Measurements from ENCODE around the gene DACT2.
A peak's percentile ranks its signal among the peaks of the same experiment; 100 is the strongest.

Gene DACT2

GRCh38 chr6:168301648-168302398, 17.8 kb downstream of the DACT2 start:
- no peak for DNase-seq (ENCODE audit: low read depth, low spot score)
- H3K36me3 ChIP-seq (ENCODE audit: insufficient read depth, insufficient read length, low read length) = no peaks in the 10 kb centered on the region
- peaks cover 14% of the 10 kb centered on the region for H3K4me1 ChIP-seq (ENCODE audit: insufficient read depth, insufficient read length)
- H3K9me3 ChIP-seq (ENCODE audit: insufficient read depth, low read length) = no peaks in the 10 kb centered on the region
- peak overlapping the region; percentile 18 for H3K4me3 ChIP-seq (ENCODE audit: insufficient read length, low read depth)
- no peak for TF ChIP-seq ZNF274 (IDR thresholded peaks at IDR 0.05; ENCODE audit: low read depth, low read length)
- no peak for TF ChIP-seq YY1 (IDR thresholded peaks at IDR 0.05; ENCODE audit: insufficient read depth, insufficient read length)
- TF ChIP-seq SUZ12 (IDR thresholded peaks at IDR 0.05; ENCODE audit: extremely low read depth, insufficient read depth, insufficient read length) = no peak
- H3K9ac ChIP-seq (ENCODE audit: insufficient read length, low read depth) = peak overlapping the region; percentile 64
- H3K27me3 ChIP-seq (ENCODE audit: insufficient read depth, insufficient read length) = peaks cover 27% of the 10 kb centered on the region

GRCh38 chr6:168300975-168301647, 18.5 kb downstream of the DACT2 start:
- TF ChIP-seq ZNF274 (IDR thresholded peaks at IDR 0.05; ENCODE audit: low read depth, low read length) (no peak), YY1 (IDR thresholded peaks at IDR 0.05; ENCODE audit: insufficient read depth, insufficient read length) (no peak), SUZ12 (IDR thresholded peaks at IDR 0.05; ENCODE audit: extremely low read depth, insufficient read depth, insufficient read length) (no peak)
- H3K27me3 ChIP-seq (ENCODE audit: insufficient read depth, insufficient read length) = peaks cover 27% of the 10 kb centered on the region
- peaks cover 14% of the 10 kb centered on the region for H3K4me1 ChIP-seq (ENCODE audit: insufficient read depth, insufficient read length)
- H3K9me3 ChIP-seq (ENCODE audit: insufficient read depth, low read length) = no peaks in the 10 kb centered on the region
- no peak for DNase-seq (ENCODE audit: low read depth, low spot score)
- no peak overlapping the region for H3K4me3 ChIP-seq (ENCODE audit: insufficient read length, low read depth)
- no peak overlapping the region for H3K9ac ChIP-seq (ENCODE audit: insufficient read length, low read depth)
- H3K36me3 ChIP-seq (ENCODE audit: insufficient read depth, insufficient read length, low read length) = no peaks in the 10 kb centered on the region

GRCh38 chr6:168299541-168300511, 19.8 kb downstream of the DACT2 start:
- Histone ChIP-seq H3K9me3 (ENCODE audit: insufficient read depth, low read length) (no peaks in the 10 kb centered on the region), H3K27me3 (ENCODE audit: insufficient read depth, insufficient read length) (peaks cover 27% of the 10 kb centered on the region), H3K36me3 (ENCODE audit: insufficient read depth, insufficient read length, low read length) (no peaks in the 10 kb centered on the region), H3K9ac (ENCODE audit: insufficient read length, low read depth) (no peak overlapping the region), H3K4me3 (ENCODE audit: insufficient read length, low read depth) (no peak overlapping the region), H3K4me1 (ENCODE audit: insufficient read depth, insufficient read length) (peaks cover 10% of the 10 kb centered on the region)
- DNase-seq (ENCODE audit: low read depth, low spot score) = no peak
- TF ChIP-seq ZNF274 (IDR thresholded peaks at IDR 0.05; ENCODE audit: low read depth, low read length) (no peak), YY1 (IDR thresholded peaks at IDR 0.05; ENCODE audit: insufficient read depth, insufficient read length) (no peak), SUZ12 (IDR thresholded peaks at IDR 0.05; ENCODE audit: extremely low read depth, insufficient read depth, insufficient read length) (no peak)

GRCh38 chr6:168297643-168298042, 21.9 kb downstream of the DACT2 start:
- Histone ChIP-seq H3K27me3 (ENCODE audit: insufficient read depth, insufficient read length) (peaks cover 27% of the 10 kb centered on the region), H3K4me1 (ENCODE audit: insufficient read depth, insufficient read length) (peaks cover 5% of the 10 kb centered on the region), H3K4me3 (ENCODE audit: insufficient read length, low read depth) (no peak overlapping the region), H3K9me3 (ENCODE audit: insufficient read depth, low read length) (no peaks in the 10 kb centered on the region), H3K36me3 (ENCODE audit: insufficient read depth, insufficient read length, low read length) (no peaks in the 10 kb centered on the region), H3K9ac (ENCODE audit: insufficient read length, low read depth) (no peak overlapping the region)
- TF ChIP-seq SUZ12 (IDR thresholded peaks at IDR 0.05; ENCODE audit: extremely low read depth, insufficient read depth, insufficient read length) = no peak
- no peak for TF ChIP-seq YY1 (IDR thresholded peaks at IDR 0.05; ENCODE audit: insufficient read depth, insufficient read length)
- TF ChIP-seq ZNF274 (IDR thresholded peaks at IDR 0.05; ENCODE audit: low read depth, low read length) = no peak
- DNase-seq (ENCODE audit: low read depth, low spot score) = no peak

DNA sequence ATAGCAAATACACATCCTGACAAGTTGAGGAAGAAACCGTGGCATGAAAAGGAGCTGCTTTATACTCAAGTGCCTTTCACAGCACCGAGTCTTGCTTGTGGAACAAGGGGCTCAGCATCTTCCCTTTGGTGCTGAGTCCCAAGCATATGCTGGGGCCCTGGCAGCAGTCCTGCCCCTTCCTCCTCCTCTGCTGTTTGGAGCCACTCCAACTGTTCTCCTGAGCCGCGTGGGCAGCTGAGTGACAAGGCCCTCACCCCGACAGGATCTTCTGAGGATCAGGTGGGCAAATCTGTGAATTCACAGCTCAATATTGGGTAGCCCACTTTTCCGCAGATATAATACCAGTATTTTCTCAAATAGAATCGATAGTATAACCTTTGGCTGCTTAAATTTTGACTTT, 24.7 kb downstream of the DACT2 start:
- Histone ChIP-seq H3K4me1 (ENCODE audit: insufficient read depth, insufficient read length) (no peaks in the 10 kb centered on the region), H3K36me3 (ENCODE audit: insufficient read depth, insufficient read length, low read length) (no peaks in the 10 kb centered on the region), H3K27me3 (ENCODE audit: insufficient read depth, insufficient read length) (peaks cover 21% of the 10 kb centered on the region), H3K4me3 (ENCODE audit: insufficient read length, low read depth) (no peak overlapping the region), H3K9me3 (ENCODE audit: insufficient read depth, low read length) (no peaks in the 10 kb centered on the region), H3K9ac (ENCODE audit: insufficient read length, low read depth) (no peak overlapping the region)
- TF ChIP-seq ZNF274 (IDR thresholded peaks at IDR 0.05; ENCODE audit: low read depth, low read length) = no peak
- TF ChIP-seq YY1 (IDR thresholded peaks at IDR 0.05; ENCODE audit: insufficient read depth, insufficient read length) = no peak
- no peak for TF ChIP-seq SUZ12 (IDR thresholded peaks at IDR 0.05; ENCODE audit: extremely low read depth, insufficient read depth, insufficient read length)
- DNase-seq (ENCODE audit: low read depth, low spot score) = no peak

GRCh38 chr6:168293636-168294530, 25.7 kb downstream of the DACT2 start:
- no peak for TF ChIP-seq ZNF274 (IDR thresholded peaks at IDR 0.05; ENCODE audit: low read depth, low read length)
- TF ChIP-seq SUZ12 (IDR thresholded peaks at IDR 0.05; ENCODE audit: extremely low read depth, insufficient read depth, insufficient read length) = no peak
- TF ChIP-seq YY1 (IDR thresholded peaks at IDR 0.05; ENCODE audit: insufficient read depth, insufficient read length) = no peak
- Histone ChIP-seq H3K9ac (ENCODE audit: insufficient read length, low read depth) (no peak overlapping the region), H3K4me3 (ENCODE audit: insufficient read length, low read depth) (no peak overlapping the region), H3K27me3 (ENCODE audit: insufficient read depth, insufficient read length) (peaks cover 12% of the 10 kb centered on the region), H3K36me3 (ENCODE audit: insufficient read depth, insufficient read length, low read length) (no peaks in the 10 kb centered on the region), H3K9me3 (ENCODE audit: insufficient read depth, low read length) (peaks cover 6% of the 10 kb centered on the region; the same call in 1 of the 2 replicates), H3K4me1 (ENCODE audit: insufficient read depth, insufficient read length) (no peaks in the 10 kb centered on the region)
- DNase-seq (ENCODE audit: low read depth, low spot score) = no peak

Measured in NT2/D1 (cell line).